ENCODE results near the gene ELOB.

DNA sequence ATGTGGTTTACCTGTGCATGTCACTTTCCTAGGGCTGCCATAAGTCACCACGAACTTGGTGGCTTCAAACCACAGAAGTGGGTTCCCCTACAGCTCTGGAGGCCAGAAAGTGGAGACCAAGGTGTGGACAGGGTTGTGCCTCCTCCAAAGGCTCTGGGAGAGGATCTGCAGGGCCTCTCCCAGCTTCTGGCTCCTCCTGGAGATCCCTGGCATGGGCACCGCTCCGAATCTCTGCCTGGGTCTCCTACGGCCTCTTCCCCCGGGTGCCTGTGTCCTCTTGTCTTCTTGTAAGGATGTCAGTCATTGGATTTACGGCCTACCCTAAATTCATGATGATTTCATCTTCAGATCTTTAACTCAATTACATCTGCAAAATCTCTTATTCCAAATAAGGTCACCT is 27.1 kb downstream of the ELOB start:
- TF ChIP-seq, protein P1, sequence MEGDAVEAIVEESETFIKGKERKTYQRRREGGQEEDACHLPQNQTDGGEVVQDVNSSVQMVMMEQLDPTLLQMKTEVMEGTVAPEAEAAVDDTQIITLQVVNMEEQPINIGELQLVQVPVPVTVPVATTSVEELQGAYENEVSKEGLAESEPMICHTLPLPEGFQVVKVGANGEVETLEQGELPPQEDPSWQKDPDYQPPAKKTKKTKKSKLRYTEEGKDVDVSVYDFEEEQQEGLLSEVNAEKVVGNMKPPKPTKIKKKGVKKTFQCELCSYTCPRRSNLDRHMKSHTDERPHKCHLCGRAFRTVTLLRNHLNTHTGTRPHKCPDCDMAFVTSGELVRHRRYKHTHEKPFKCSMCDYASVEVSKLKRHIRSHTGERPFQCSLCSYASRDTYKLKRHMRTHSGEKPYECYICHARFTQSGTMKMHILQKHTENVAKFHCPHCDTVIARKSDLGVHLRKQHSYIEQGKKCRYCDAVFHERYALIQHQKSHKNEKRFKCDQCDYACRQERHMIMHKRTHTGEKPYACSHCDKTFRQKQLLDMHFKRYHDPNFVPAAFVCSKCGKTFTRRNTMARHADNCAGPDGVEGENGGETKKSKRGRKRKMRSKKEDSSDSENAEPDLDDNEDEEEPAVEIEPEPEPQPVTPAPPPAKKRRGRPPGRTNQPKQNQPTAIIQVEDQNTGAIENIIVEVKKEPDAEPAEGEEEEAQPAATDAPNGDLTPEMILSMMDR (IDR thresholded peaks at IDR 0.05): no peak
- no peak for TF ChIP-seq EZH2phosphoT487 (IDR thresholded peaks at IDR 0.05)
- TF ChIP-seq EZH2 (IDR thresholded peaks at IDR 0.05): no peak

Measured in neural progenitor cell (in vitro differentiated cells).